ENCODE data around the gene JARID2.
"Not testable (repeated sequence)": the region's sequence is repeated elsewhere in the genome, so short reads cannot be mapped to it uniquely, and the experiment has no call there.

JARID2 gene

DNA sequence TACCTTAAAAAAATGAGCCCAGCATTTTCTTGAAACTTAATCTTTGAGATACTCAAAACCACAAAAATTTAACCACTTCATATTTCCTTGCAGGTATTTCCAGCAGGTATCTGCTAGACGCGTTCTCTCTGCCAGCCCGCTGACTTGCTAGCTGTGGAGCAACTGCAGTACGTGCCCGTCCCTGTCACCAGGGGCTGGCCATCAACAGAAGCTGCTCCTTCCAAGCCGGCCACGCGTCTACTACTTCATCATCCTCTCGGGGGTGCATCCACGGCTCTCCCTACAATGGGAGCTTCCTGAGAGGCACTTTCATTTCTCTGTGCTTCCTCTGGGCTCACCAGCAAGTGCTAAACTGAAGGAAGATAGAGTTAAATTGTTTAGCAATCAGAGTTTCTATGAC is 284.5 kb downstream of the JARID2 start:
- no peak for DNase-seq

DNA sequence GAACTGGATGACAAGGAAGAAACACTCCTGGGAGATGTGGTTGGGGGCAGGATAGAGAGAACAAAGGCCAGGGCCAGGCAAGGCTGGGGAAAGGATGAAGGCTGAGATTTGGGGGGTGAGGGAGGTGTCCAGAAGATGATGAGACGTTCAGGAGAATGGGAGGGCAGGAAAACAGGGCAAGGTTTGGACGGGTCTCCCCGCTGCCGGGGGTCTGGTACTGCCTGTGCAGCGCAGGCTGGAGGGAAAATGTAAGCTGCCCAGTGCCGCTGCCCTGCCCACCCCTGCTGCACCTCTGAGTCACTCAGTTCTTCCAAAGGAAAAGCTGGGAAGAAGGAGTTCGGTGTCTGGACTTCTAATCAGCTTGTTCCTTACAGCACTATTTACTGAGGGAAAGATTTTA is 286.1 kb downstream of the JARID2 start:
- no peak for DNase-seq

GRCh38 chr6:15533379-15534026 is 287.6 kb downstream of the JARID2 start:
- DNase-seq = no peak

GRCh38 chr6:15534974-15535373 is 289.1 kb downstream of the JARID2 start:
- DNase-seq = no peak

GRCh38 chr6:15535495-15536197 is 289.8 kb downstream of the JARID2 start:
- no peak for DNase-seq

DNA sequence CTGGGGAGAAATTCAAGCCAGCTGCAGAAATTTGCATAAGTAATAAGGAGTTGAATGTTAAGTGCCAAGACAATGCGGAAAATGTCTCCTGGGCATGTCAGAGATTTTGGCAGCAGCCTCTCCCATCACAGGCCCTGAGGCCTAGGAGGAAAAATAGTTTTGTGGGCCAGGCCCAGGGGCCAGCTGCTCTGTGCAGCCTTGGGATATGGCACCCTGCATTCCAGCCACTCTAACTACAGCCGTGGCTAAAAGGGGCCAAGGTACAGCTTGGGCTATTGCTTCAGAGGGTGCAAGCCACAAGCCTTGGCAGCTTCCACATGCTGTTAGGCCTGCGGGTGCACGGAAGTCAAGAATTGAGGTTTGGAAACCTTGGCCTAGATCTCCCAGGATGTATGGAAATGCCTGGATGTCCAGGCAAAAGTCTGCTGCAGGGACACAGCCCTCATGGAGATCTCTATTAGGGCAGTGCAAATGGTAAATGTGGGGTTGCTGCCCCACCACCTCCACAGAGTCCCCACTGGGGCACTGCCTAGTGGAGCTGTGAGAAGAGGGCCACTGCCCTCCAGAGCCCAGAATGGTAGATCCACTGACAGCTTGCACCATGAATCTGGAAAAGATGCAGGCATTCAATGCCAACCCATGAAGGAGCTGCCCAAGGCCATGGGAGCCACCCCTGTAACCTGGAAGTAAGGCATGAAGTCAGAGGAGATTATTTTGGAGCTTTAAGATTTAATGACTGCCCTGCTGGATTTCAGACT is 290.5 kb downstream of the JARID2 start:
- DNase-seq = no peak

DNA sequence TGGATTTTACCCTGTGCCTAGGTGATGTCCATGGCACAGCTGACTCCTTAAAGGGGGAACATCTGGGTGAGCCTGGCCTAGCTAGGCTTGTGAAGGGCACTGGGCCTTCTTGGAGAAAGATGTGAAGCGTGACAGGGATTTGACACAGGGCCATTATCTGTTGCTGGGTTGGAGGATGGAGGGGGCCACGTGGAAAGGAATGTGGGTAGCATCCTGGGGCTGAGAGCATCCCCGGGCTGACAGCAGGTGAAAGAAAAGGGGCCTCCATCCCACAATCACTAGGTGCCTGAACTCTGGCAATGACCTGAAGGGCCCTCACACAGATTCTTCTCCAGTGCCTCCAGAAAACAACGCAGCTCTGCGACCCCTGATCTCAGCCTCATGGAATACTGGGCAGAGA is 292.2 kb downstream of the JARID2 start:
- no peak for DNase-seq

DNA sequence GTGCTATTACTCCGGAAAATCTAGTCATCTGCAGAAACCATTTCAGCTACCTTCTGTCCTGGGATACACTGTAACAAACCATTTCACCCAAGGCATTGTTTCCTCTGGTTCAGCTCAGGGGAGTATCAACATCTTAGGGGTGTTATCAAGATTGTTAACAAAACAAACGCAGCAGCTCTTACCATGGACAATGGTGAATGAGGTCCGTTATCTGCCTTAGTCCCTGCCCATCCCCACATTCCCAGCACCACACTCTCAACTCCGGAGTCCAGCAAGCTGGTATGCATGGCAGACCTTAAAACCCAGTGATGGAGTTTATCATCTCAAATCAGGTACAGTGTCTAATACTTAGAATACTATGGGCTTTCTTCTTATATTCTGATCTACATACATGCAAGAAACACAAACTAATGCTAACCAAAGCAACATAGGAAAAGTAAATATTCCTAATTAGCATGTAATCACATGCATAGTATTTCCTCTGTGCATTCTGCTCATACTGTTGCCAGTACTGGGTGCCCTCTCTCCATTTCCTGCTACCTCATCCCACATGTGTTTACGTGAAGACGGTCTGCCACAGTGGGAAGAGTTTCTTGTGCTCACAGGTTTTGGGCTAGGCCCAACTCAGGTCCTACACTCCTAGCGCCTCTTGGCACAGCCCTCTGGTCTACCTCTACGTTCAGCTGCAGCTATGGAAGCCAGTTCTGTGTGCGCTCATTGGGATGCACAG is 293.1 kb downstream of the JARID2 start:
- no peak for DNase-seq

DNA sequence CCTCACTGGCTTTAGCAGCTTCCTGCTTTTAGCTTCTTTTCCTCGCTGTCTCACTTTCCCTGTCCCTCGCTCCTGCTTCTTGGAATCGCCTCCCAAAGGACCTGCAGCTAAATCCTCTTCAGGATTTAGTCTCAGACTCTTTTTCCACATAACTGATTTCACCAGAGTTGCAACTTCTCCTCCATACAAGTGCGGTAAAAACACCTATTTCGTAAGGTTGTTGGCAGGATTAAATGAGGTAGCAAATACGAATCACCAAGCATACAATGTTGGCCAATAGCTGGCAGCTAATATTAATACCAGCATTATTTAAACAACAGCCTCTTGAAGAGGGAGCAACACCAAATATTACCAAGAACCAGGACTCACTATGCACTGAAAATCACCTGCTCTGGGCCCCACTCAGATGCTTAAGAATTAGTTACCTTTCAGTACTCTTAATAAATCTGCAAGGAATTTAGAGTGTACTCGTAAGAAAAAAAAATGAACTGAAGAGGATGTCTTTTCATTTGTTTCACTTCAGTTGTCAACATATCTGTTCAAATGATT is 293.9 kb downstream of the JARID2 start:
- DNase-seq = no peak

GRCh38 chr6:15543332-15543917 is 297.6 kb downstream of the JARID2 start:
- not testable (repeated sequence) for DNase-seq

- no peak for DNase-seq
Observed at GRCh38 chr6:15544321-15544900, 298.5 kb downstream of the JARID2 start.

- no peak for DNase-seq
Observed at GRCh38 chr6:15546591-15546990, 300.7 kb downstream of the JARID2 start.

DNA sequence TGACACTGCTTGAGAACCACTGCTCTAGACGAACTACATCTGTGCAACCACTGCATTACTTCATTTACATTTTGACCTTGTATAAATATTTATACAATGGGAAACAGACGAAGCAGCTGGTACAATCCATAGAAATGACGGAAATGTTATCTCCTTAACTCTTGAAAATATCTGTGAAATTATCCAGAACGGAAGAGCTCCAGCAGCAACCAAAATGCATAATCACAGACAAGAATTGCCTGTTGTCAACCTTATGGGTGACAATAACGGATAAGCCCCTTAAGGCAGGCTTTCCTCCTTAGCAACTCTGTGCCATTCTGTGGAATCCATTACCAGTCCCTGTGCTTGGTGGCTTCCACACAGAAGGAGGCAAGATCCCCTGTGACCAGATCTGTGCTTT is 301.5 kb downstream of the JARID2 start:
- DNase-seq = no peak

GRCh38 chr6:15549371-15549770 is 303.5 kb downstream of the JARID2 start:
- no peak for DNase-seq

- DNase-seq = no peak
Observed at GRCh38 chr6:15550546-15551123, 304.8 kb downstream of the JARID2 start.

DNA sequence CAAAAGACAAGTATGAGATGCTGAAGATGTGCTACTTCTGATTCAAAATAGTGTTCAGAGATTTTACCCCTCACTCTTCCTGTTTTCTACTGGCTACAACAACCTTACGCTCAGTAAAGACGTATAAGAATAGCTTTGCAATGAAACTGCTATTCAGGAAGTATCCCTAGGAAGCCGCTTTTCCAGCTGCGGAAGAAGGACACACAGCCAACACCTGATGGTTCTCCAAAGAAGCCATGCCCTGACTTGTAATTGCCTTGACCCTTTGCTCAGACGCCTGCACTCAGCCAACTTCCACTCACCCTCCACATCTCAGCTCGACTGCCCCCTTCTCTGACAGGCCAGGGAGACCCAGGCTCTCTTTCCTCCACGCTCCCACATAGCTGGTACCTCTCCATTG is 305.4 kb downstream of the JARID2 start:
- no peak for DNase-seq

GRCh38 chr6:15551798-15552197 is 305.9 kb downstream of the JARID2 start:
- no peak for DNase-seq

DNA sequence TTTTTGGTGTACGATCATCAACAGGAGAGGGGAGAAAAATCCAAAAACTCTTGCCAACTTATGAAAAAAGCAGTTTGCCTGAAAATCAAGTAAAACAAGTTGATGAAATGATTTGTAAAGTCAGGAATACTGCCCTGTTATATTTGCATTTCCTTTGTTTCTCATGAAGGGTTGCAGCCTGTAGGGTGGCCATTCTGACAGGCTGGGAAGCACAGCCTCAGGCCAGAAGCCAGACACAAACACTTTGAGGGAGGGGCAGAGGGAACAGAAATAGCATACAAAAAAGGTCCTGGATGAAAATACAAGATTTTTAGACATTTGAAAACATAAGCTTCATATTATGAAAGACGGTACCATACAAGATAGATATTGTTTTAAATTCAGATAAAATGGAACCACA is 307.2 kb downstream of the JARID2 start:
- DNase-seq = no peak

GRCh38 chr6:15553736-15554294 is 307.9 kb downstream of the JARID2 start:
- no peak for DNase-seq

- DNase-seq = no peak
Observed at GRCh38 chr6:15554728-15555100, 308.8 kb downstream of the JARID2 start.

Measured in stimulated activated CD4-positive, alpha-beta T cell treated with anti-CD3 and anti-CD28 coated beads, Interleukin-4, amount 100 ng/mL, for 1 hour (primary cell).